Sigmoid colon (tissue), 4 donors: ENCODE results near the gene OR2V1.

Experiments
- CTCF ChIP-seq, 4 experiments: fragments of 450-650 bp in 3 of 4; fragments of 200-600 bp in 1 of 4; IDR thresholded peaks; one replicate each; pipeline ENCODE4 v1.5.1; 2016 to 2019; ENCODE audit warnings: antibody characterized with exemption in 4 of 4, mild to moderate bottlenecking in 3 of 4, moderate library complexity in 2 of 4
- EP300 ChIP-seq, 4 donors: sonication (generic); formaldehyde crosslinking; IDR thresholded peaks; one replicate each; pipeline ENCODE4 v1.6.1; 2017; ENCODE audit warnings: antibody characterized with exemption in 4 of 4
- POLR2A ChIP-seq, 2 donors: fragments of 450-650 bp; IDR thresholded peaks; one replicate each; pipeline ENCODE4 v1.6.1; 2016; ENCODE audit warnings: antibody characterized with exemption in 2 of 2, mild to moderate bottlenecking in 2 of 2, moderate library complexity in 2 of 2

- TF ChIP-seq EP300 (IDR thresholded peaks at IDR 0.05), result no peak
- TF ChIP-seq POLR2A (IDR thresholded peaks at IDR 0.05), result no peak
- no peak for TF ChIP-seq CTCF (IDR thresholded peaks at IDR 0.05)
Measured at GRCh38 chr5:181087309-181087708, 43.7 kb downstream of the OR2V1 start.
